GM21723 (cell line): Measurements from ENCODE around the gene CPM.
"Not testable (repeated sequence)": the region's sequence is repeated elsewhere in the genome, so short reads cannot be mapped to it uniquely, and the experiment has no call there.

Experiments used
- ATAC-seq: cut with Tn5 transposase; IDR thresholded peaks from one replicate; pipeline ENCODE4 v1.9.1; 2021; ENCODE audit warnings: mild to moderate bottlenecking, moderate library complexity; ENCODE audit not compliant: unreplicated experiment

The CPM gene

GRCh38 chr12:68854554-68854953 is 78.4 kb downstream of the CPM start:
- ATAC-seq: no peak

- no peak for ATAC-seq
These were observed 78.9 kb downstream of the CPM start for GRCh38 chr12:68854078-68854468.

GRCh38 chr12:68853396-68854077 is 79.4 kb downstream of the CPM start:
- ATAC-seq: no peak

- ATAC-seq: no peak
These were observed 81.2 kb downstream of the CPM start for GRCh38 chr12:68851592-68852306.

- ATAC-seq: no peak
These were observed 82.6 kb downstream of the CPM start for GRCh38 chr12:68850390-68850789.

- no peak for ATAC-seq
These were observed 86.2 kb downstream of the CPM start for GRCh38 chr12:68846811-68847210.

- no peak for ATAC-seq
These were observed 87.9 kb downstream of the CPM start for GRCh38 chr12:68844788-68845695.

GRCh38 chr12:68844318-68844745 is 88.6 kb downstream of the CPM start:
- ATAC-seq: no peak

GRCh38 chr12:68842784-68843567 is 90.0 kb downstream of the CPM start:
- ATAC-seq: no peak

GRCh38 chr12:68842123-68842522 is 90.8 kb downstream of the CPM start:
- ATAC-seq: no peak

- no peak for ATAC-seq
These were observed 91.3 kb downstream of the CPM start for GRCh38 chr12:68841717-68842116.

- not testable (repeated sequence) for ATAC-seq
These were observed 91.8 kb downstream of the CPM start for GRCh38 chr12:68841175-68841574.

- no peak for ATAC-seq
These were observed 93.5 kb downstream of the CPM start for GRCh38 chr12:68839183-68840147.

GRCh38 chr12:68838046-68838886 is 94.7 kb downstream of the CPM start:
- ATAC-seq: no peak

- no peak for ATAC-seq
These were observed 95.8 kb downstream of the CPM start for GRCh38 chr12:68837215-68837614.

GRCh38 chr12:68835333-68835908 is 97.5 kb downstream of the CPM start:
- no peak for ATAC-seq

GRCh38 chr12:68833508-68833907 is 99.5 kb downstream of the CPM start:
- ATAC-seq: no peak

- no peak for ATAC-seq
These were observed 100.5 kb downstream of the CPM start for GRCh38 chr12:68832504-68832867.
